Neural crest cell (in vitro differentiated cells): Measurements from ENCODE around the gene AKR1B1. TPM values are rescaled to one million over a fixed set of nuclear protein-coding genes. Genes with fewer than 3 reads are reported as not detected.

Source experiments
- DNase-seq: peaks from one replicate; pipeline ENCODE4 v3.0.0; 2021; ENCODE audit warnings: low read depth, mixed read lengths, low spot score
- H3K27ac Mint-ChIP-seq: one replicate; pipeline ENCODE4 v1.8.0; 2021; ENCODE audit warnings: mild to moderate bottlenecking, mixed read lengths; ENCODE audit not compliant: unreplicated experiment
- H3K27me3 Mint-ChIP-seq: 2 replicates; pipeline ENCODE4 v1.8.0; 2021; ENCODE audit warnings: low read depth, mild to moderate bottlenecking, mixed read lengths
- H3K36me3 Mint-ChIP-seq: 2 replicates; pipeline ENCODE4 v1.8.0; 2021; ENCODE audit warnings: low read depth, mild to moderate bottlenecking, mixed read lengths
- H3K4me1 Mint-ChIP-seq: 2 replicates; pipeline ENCODE4 v1.8.0; 2021; ENCODE audit warnings: mixed read lengths
- H3K4me3 Mint-ChIP-seq: one replicate; pipeline ENCODE4 v1.8.0; 2021; ENCODE audit warnings: mild to moderate bottlenecking, mixed read lengths
- H3K9me3 Mint-ChIP-seq: 2 replicates; pipeline ENCODE4 v1.8.0; 2021; ENCODE audit warnings: mixed read lengths
- CTCF ChIP-seq: fragments of 200-600 bp; sonication (generic); conservative IDR thresholded peaks from 2 replicates; pipeline ENCODE4 v1.5.0; 2021; ENCODE audit warnings: antibody characterized with exemption, mild to moderate bottlenecking
- total RNA-seq: library from RNA; stranded (reverse); gene quantifications from 2 replicates; pipeline ENCODE4 v1.2.1, GENCODE V29; 2021

The AKR1B1 gene
- total RNA-seq, 1 donor from 2014 or later = 204 TPM

- Mint-ChIP-seq H3K9me3 (peaks cover 2% of the 10 kb centered on the region), H3K36me3 (no peaks in the 10 kb centered on the region), H3K4me3 (no peak overlapping the region), H3K4me1 (peaks cover 6% of the 10 kb centered on the region), H3K27ac (no peak overlapping the region), H3K27me3 (peaks cover 4% of the 10 kb centered on the region)
- DNase-seq = no peak
- no peak for TF ChIP-seq CTCF
Measured at GRCh38 chr7:134395604-134396003, 63.3 kb downstream of the AKR1B1 start.

- Mint-ChIP-seq H3K36me3 (no peaks in the 10 kb centered on the region), H3K4me1 (peaks cover 6% of the 10 kb centered on the region), H3K27ac (no peak overlapping the region), H3K9me3 (peaks cover 2% of the 10 kb centered on the region), H3K27me3 (peaks cover 4% of the 10 kb centered on the region), H3K4me3 (no peak overlapping the region)
- no peak for TF ChIP-seq CTCF
- DNase-seq = no peak
Measured at GRCh38 chr7:134394056-134394455, 64.8 kb downstream of the AKR1B1 start.

Other genes with a start within 250 kb of the AKR1B1 start
- 47.1 and 51.7 TPM in 2 replicates for gene SLC35B4, start 142.2 kb downstream of the AKR1B1 start, total RNA-seq
- not detected in 2 replicates for gene AKR1B10, start 68.5 kb upstream of the AKR1B1 start, total RNA-seq
- not detected in 2 replicates for gene AKR1B15, start 90.0 kb upstream of the AKR1B1 start, total RNA-seq
- gene BPGM, start 187.8 kb upstream of the AKR1B1 start, total RNA-seq = 19.8 and 21.1 TPM in 2 replicates